Caco-2 (cell line): ENCODE data around the gene DPM2. TPM values are rescaled to one million over a fixed set of nuclear protein-coding genes. Genes with fewer than 3 reads are reported as not detected.

Experiments used
- BruUV-seq: library from RNA; stranded (reverse); fragments of 400-500 nt; replicated peaks from 2 replicates; lab custom pipeline; 2021; lab: Mats Ljungman, UMichigan
- CTCF ChIA-PET: fragments of 300-600 bp; sonication (Branson Sonifier 250); formaldehyde crosslinking; loops from one replicate; lab custom pipeline; 2022; ENCODE audit warnings: antibody characterized with exemption; lab: Charles Lee
- POLR2A ChIA-PET: fragments of 300-600 bp; sonication (Branson Sonifier 250); formaldehyde crosslinking; loops from one replicate; lab custom pipeline; 2022; ENCODE audit warnings: antibody characterized with exemption; lab: Charles Lee
- DNase-seq, 2 experiments: peaks; one replicate each; pipeline versions ENCODE4 v3.0.0 to v3.0.0-alpha.2; 2020 to 2022
- H3K27me3 ChIP-seq: replicated peaks from 2 replicates; pipeline ENCODE4 v1.6.0; 2011; ENCODE audit warnings: low read length; ENCODE audit not compliant: control insufficient read depth, insufficient read depth
- H3K36me3 ChIP-seq: 2 replicates; pipeline ENCODE4 v1.5.1; 2011; ENCODE audit warnings: low read length; ENCODE audit not compliant: control insufficient read depth, insufficient read depth
- H3K4me1 ChIP-seq: fragments of 250-450 bp; sonication (Bioruptor Pico); 2 replicates; pipeline ENCODE4 v1.5.1; 2020; ENCODE audit warnings: mild to moderate bottlenecking
- H3K4me3 ChIP-seq: 2 replicates; pipeline ENCODE4 v1.5.1; 2011; ENCODE audit warnings: low read depth, mild to moderate bottlenecking, control low read depth, low read length
- H3K9me3 ChIP-seq: fragments of 250-450 bp; sonication (Bioruptor Pico); 2 replicates; pipeline ENCODE4 v1.5.1; 2020; ENCODE audit warnings: mild to moderate bottlenecking, moderate library complexity
- H3K27ac Mint-ChIP-seq: one replicate; pipeline ENCODE4 v1.8.0; 2022; ENCODE audit warnings: mixed read lengths; ENCODE audit not compliant: unreplicated experiment
- H3K27me3 Mint-ChIP-seq: one replicate; pipeline ENCODE4 v1.8.0; 2022; ENCODE audit warnings: mixed read lengths; ENCODE audit not compliant: insufficient read depth, unreplicated experiment
- H3K36me3 Mint-ChIP-seq: one replicate; pipeline ENCODE4 v1.8.0; 2022; ENCODE audit warnings: mild to moderate bottlenecking, mixed read lengths; ENCODE audit not compliant: insufficient read depth, unreplicated experiment
- H3K4me1 Mint-ChIP-seq: one replicate; pipeline ENCODE4 v1.8.0; 2022; ENCODE audit warnings: low read depth, mixed read lengths; ENCODE audit not compliant: unreplicated experiment
- H3K4me3 Mint-ChIP-seq: one replicate; pipeline ENCODE4 v1.8.0; 2022; ENCODE audit warnings: mild to moderate bottlenecking, moderate library complexity, mixed read lengths; ENCODE audit not compliant: unreplicated experiment
- H3K9me3 Mint-ChIP-seq: one replicate; pipeline ENCODE4 v1.8.0; 2022; ENCODE audit warnings: mixed read lengths; ENCODE audit not compliant: unreplicated experiment
- CTCF ChIP-seq, 2 experiments: fragments of 200-600 bp in 1 of 2; IDR thresholded peaks; 1 replicate in 1 of 2; 2 replicates in 1 of 2; pipeline versions ENCODE4 v1.5.1 to v1.8.0; 2011 to 2022; ENCODE audit warnings: antibody characterized with exemption in 1 of 2, control low read depth in 1 of 2, inconsistent platforms in 1 of 2, low read depth in 1 of 2, low read length in 1 of 2, mild to moderate bottlenecking in 1 of 2, moderate library complexity in 1 of 2; ENCODE audit not compliant: insufficient read depth in 1 of 2, severe bottlenecking in 1 of 2, unreplicated experiment in 1 of 2
- intact Hi-C: fragments of 100-400 bp; cut with micrococcal nuclease; formaldehyde crosslinking; loops from one replicate; pipeline ENCODE4 v1.10.0; 2022; ENCODE audit not compliant: unreplicated experiment
- total RNA-seq: library from RNA; stranded (reverse); gene quantifications from 2 replicates; pipeline ENCODE4 v1.2.3, GENCODE V29; 2022

DPM2 gene
- total RNA-seq, 1 experiment from 2014 or later, result 38.7 TPM

- H3K27me3 Mint-ChIP-seq, result no peaks in the 10 kb centered on the region
- H3K4me3 Mint-ChIP-seq, result no peak overlapping the region
- intact Hi-C loops, result no loop called here
- H3K4me1 Mint-ChIP-seq, result no peaks in the 10 kb centered on the region
- POLR2A ChIA-PET, result no interaction called here
- CTCF ChIA-PET, result interaction anchor here (0.6 to 0.7 kb wide), 2 partner anchors 10 to 97 kb away, joined by 3 to 5 read pairs; no protein-coding TSS in a partner anchor
- no peaks in the 10 kb centered on the region for H3K36me3 ChIP-seq
- H3K9me3 Mint-ChIP-seq, result no peaks in the 10 kb centered on the region
- peaks cover 15% of the 10 kb centered on the region for H3K4me1 ChIP-seq
- no peak for DNase-seq
- peaks cover 29% of the 10 kb centered on the region for H3K36me3 Mint-ChIP-seq
- no TSS peak for BruUV-seq
- H3K4me3 ChIP-seq, result no peak overlapping the region
- H3K27ac Mint-ChIP-seq, result no peak overlapping the region
- H3K27me3 ChIP-seq, result no peaks in the 10 kb centered on the region
- no peak for TF ChIP-seq CTCF (IDR thresholded peaks at IDR 0.05; ENCODE audit: insufficient read depth in 1 of 2, low read depth in 1 of 2, low read length in 1 of 2, severe bottlenecking in 1 of 2, unreplicated experiment in 1 of 2)
- H3K9me3 ChIP-seq, result no peaks in the 10 kb centered on the region
These were observed 12.3 kb upstream of the DPM2 start for GRCh38 chr9:127949827-127950512.

GRCh38 chr9:127947841-127948710, 10.4 kb upstream of the DPM2 start:
- peaks cover 44% of the 10 kb centered on the region for H3K36me3 Mint-ChIP-seq
- no peaks in the 10 kb centered on the region for H3K9me3 Mint-ChIP-seq
- intact Hi-C loops, result no loop called here
- H3K27me3 Mint-ChIP-seq, result no peaks in the 10 kb centered on the region
- ChIA-PET POLR2A (no interaction called here), CTCF (no interaction called here)
- Histone ChIP-seq H3K4me3 (no peak overlapping the region), H3K36me3 (peaks cover 3% of the 10 kb centered on the region; the same call in 1 of the 2 replicates), H3K27me3 (no peaks in the 10 kb centered on the region), H3K4me1 (peaks cover 12% of the 10 kb centered on the region), H3K9me3 (no peaks in the 10 kb centered on the region)
- H3K27ac Mint-ChIP-seq, result no peak overlapping the region
- BruUV-seq, result no TSS peak
- H3K4me1 Mint-ChIP-seq, result no peaks in the 10 kb centered on the region
- no peak for DNase-seq
- no peak overlapping the region for H3K4me3 Mint-ChIP-seq
- no peak for TF ChIP-seq CTCF (IDR thresholded peaks at IDR 0.05; ENCODE audit: insufficient read depth in 1 of 2, low read depth in 1 of 2, low read length in 1 of 2, severe bottlenecking in 1 of 2, unreplicated experiment in 1 of 2)

- intact Hi-C loops, result no loop called here
- Mint-ChIP-seq H3K36me3 (peaks cover 52% of the 10 kb centered on the region), H3K27ac (no peak overlapping the region), H3K9me3 (no peaks in the 10 kb centered on the region), H3K27me3 (no peaks in the 10 kb centered on the region), H3K4me3 (no peak overlapping the region), H3K4me1 (no peaks in the 10 kb centered on the region)
- Histone ChIP-seq H3K4me1 (0 out of 2 replicates have a peak, but pooled peaks cover 3% of the 10 kb centered on the region), H3K4me3 (no peak overlapping the region), H3K9me3 (no peaks in the 10 kb centered on the region), H3K36me3 (peaks cover 6% of the 10 kb centered on the region), H3K27me3 (no peaks in the 10 kb centered on the region)
- no TSS peak for BruUV-seq
- ChIA-PET POLR2A (no interaction called here), CTCF (no interaction called here)
- no peak for DNase-seq
- no peak for TF ChIP-seq CTCF (IDR thresholded peaks at IDR 0.05; ENCODE audit: insufficient read depth in 1 of 2, low read depth in 1 of 2, low read length in 1 of 2, severe bottlenecking in 1 of 2, unreplicated experiment in 1 of 2)
These were observed 9.1 kb upstream of the DPM2 start for GRCh38 chr9:127946728-127947127.
